Daoy (cell line): ENCODE data around the gene FANK1. TPM values are rescaled to one million over a fixed set of nuclear protein-coding genes. Genes with fewer than 3 reads are reported as not detected.

Source experiments
- DNase-seq: peaks from one replicate; pipeline ENCODE4 v3.0.0-alpha.2; 2015; ENCODE audit warnings: low read depth
- total RNA-seq: library from RNA; depleted of rRNA; stranded (reverse); fragments of >200 nt; shearing (Covaris generic); gene quantifications from 2 replicates; pipeline ENCODE4 v1.2.3, GENCODE V29; 2014; rRNA removed

The FANK1 gene
- total RNA-seq: 2.0 and 3.1 TPM in 2 replicates

- peak; percentile 90 for DNase-seq
These were observed at the start of gene FANK1 for GRCh38 chr10:125896088-125896934. FANK1 (plus strand) TSS chr10:125896564; CDS start chr10:125896643, 79 bp downstream.

GRCh38 chr10:125846894-125847293 lies 49.5 kb upstream of the FANK1 start:
- DNase-seq: no peak

- DNase-seq: no peak
These were observed 48.0 kb upstream of the FANK1 start for GRCh38 chr10:125848371-125848770.

GRCh38 chr10:125848857-125849256 lies 47.5 kb upstream of the FANK1 start:
- no peak for DNase-seq

GRCh38 chr10:125849448-125849847 lies 46.9 kb upstream of the FANK1 start:
- no peak for DNase-seq

GRCh38 chr10:125850766-125851731 lies 45.3 kb upstream of the FANK1 start:
- DNase-seq: no peak

- no peak for DNase-seq
These were observed 43.9 kb upstream of the FANK1 start for GRCh38 chr10:125852487-125852886.

- DNase-seq: no peak
These were observed 39.1 kb upstream of the FANK1 start for GRCh38 chr10:125857185-125857760.

GRCh38 chr10:125859128-125859817 lies 37.1 kb upstream of the FANK1 start:
- no peak for DNase-seq

- no peak for DNase-seq
These were observed 31.2 kb upstream of the FANK1 start for GRCh38 chr10:125865120-125865519.

- DNase-seq: no peak
These were observed 29.8 kb upstream of the FANK1 start for GRCh38 chr10:125866421-125867029.

- peak; percentile 39 for DNase-seq
These were observed 27.9 kb upstream of the FANK1 start for GRCh38 chr10:125868372-125868975.

- DNase-seq: no peak
These were observed 25.0 kb upstream of the FANK1 start for GRCh38 chr10:125871338-125871737.

GRCh38 chr10:125878957-125879835 lies 17.2 kb upstream of the FANK1 start:
- peak; percentile 84 for DNase-seq

GRCh38 chr10:125880719-125881118 lies 15.6 kb upstream of the FANK1 start:
- DNase-seq: no peak

- DNase-seq: no peak
These were observed 15.2 kb upstream of the FANK1 start, which contains the start of gene DHX32 for GRCh38 chr10:125881192-125881591. DHX32 (minus strand) TSS chr10:125881292; CDS start chr10:125880824, 468 bp downstream.

- DNase-seq: no peak
These were observed 13.8 kb upstream of the FANK1 start for GRCh38 chr10:125882596-125882995.

GRCh38 chr10:125883211-125883610 lies 13.2 kb upstream of the FANK1 start:
- DNase-seq: no peak

GRCh38 chr10:125886914-125887512 lies 9.4 kb upstream of the FANK1 start:
- DNase-seq: no peak
